ENCODE measurements around the gene TTBK2.

Gene TTBK2

DNA sequence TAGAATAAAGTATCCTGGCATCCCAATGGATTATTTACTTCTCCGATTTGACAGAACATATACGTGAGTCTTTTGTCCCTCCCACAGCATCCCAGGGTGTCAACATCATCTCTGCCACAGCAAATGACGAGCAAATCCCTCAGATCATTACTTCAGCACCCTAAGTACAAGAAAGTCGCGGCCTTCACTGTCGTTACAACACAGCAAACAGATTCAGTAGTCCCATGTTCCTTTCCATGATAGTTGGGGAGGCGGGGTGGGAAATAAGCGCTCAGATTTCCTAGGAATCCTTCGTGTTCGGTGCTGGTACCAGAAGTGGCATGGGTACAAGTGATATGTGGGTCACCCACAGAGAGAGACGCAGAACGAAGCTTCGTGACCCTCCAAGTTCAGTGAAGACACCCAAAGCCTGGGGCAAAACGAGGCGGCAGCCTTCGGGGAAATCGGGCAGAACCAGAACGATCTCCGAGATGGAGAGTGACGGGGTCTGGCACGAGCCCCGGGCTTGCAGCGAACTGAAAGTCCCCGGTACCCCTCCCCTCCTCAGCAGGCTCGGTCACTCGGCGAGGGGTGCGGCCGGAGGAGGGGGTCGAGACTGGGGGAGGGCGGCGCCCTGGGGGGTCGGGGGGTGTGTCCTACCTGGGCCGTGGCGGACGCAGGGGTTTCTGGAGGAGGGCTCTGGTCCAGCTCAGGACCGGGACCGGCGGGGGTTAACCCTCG is 619 bp downstream of the TTBK2 start:
- H3K4me3 ChIP-seq (ENCODE audit: low read depth, low read length): peak overlapping the region; percentile 63
- no peak for DNase-seq (ENCODE audit: low read depth)

DNA sequence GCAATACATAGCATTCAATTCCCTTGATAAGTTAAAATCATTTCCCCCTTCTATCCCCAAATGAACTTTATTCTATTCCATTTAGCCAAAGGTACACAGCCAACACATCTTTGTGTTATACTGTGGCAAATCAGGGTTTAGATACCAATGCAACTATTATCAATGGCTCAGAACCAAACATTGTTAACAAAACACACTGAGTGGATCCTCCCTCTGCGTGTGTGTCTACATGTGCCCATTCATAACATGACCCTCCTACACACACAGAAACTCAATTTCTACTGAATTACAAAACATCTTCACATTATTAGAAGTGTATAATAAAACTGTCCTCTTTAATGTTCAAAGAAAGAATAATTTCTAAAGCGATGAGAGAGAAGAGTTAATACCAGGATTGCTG is 1.3 kb downstream of the TTBK2 start:
- peak overlapping the region; percentile 63; the same call in 1 of the 2 replicates for H3K4me3 ChIP-seq (ENCODE audit: low read depth, low read length)
- no peak for DNase-seq (ENCODE audit: low read depth)
- TF ChIP-seq, protein P1, sequence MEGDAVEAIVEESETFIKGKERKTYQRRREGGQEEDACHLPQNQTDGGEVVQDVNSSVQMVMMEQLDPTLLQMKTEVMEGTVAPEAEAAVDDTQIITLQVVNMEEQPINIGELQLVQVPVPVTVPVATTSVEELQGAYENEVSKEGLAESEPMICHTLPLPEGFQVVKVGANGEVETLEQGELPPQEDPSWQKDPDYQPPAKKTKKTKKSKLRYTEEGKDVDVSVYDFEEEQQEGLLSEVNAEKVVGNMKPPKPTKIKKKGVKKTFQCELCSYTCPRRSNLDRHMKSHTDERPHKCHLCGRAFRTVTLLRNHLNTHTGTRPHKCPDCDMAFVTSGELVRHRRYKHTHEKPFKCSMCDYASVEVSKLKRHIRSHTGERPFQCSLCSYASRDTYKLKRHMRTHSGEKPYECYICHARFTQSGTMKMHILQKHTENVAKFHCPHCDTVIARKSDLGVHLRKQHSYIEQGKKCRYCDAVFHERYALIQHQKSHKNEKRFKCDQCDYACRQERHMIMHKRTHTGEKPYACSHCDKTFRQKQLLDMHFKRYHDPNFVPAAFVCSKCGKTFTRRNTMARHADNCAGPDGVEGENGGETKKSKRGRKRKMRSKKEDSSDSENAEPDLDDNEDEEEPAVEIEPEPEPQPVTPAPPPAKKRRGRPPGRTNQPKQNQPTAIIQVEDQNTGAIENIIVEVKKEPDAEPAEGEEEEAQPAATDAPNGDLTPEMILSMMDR (IDR thresholded peaks at IDR 0.05; ENCODE audit: low read depth, low read length, missing control alignments): no peak

More for the DNA sequence above, 619 bp downstream of the TTBK2 start:
- TF ChIP-seq, protein P1 (IDR thresholded peaks at IDR 0.05; ENCODE audit: low read depth, low read length, missing control alignments): no peak

DNA sequence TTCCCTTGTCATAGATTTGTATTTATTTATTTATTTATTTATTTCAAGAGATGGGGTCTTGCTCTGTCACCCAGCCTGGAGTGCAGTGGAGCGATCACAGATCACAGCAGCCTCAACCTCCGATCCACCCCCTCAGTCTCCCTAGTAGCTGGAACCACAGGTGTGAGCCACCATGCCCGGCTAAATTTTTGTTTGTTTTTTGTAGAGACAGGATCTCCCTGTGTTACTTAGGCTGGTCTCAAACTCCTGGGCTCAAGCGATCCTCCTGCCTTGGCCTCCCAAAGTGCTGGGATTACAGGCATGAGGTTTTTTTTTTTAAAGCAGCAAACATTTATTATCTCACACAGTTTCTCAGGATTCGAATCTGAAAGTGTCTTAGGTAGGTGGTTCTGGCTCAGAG is 2.5 kb downstream of the TTBK2 start:
- TF ChIP-seq, protein P1 (IDR thresholded peaks at IDR 0.05; ENCODE audit: low read depth, low read length, missing control alignments): no peak
- H3K4me3 ChIP-seq (ENCODE audit: low read depth, low read length): no peak overlapping the region
- no peak for DNase-seq (ENCODE audit: low read depth)

DNA sequence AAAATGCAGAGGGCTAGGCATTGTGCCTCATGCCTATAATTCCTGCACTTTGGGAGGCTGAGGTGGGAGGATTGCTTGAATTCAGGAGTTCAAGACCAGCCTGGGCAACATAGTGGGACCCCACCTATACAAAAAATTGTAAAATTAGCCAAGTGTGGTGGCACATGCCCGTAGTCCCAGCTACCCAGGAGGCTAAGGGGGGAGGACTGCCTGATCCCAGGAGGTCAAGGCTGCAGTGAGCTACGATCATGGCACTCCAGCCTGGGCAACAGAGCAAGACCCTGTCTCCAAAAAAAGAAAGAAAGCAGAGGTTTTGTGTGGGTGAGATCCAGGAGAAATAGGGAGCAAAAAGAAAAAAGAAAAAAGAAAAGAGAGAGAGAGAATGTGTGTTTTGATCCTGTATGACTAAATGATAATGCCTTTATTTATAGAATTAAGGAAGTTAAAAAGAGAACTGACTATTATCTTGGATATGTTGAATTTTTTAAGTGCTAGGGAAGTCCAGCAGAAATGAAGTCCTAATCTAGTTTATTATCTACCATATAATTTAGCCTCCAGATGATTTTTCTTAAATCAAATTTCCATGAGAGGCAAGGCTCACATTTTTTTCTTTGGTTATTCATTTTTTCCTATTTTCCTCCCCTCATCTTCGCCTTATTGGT is 4.8 kb downstream of the TTBK2 start:
- no peak overlapping the region for H3K4me3 ChIP-seq (ENCODE audit: low read depth, low read length)
- no peak for DNase-seq (ENCODE audit: low read depth)
- TF ChIP-seq, protein P1 (IDR thresholded peaks at IDR 0.05; ENCODE audit: low read depth, low read length, missing control alignments): no peak

DNA sequence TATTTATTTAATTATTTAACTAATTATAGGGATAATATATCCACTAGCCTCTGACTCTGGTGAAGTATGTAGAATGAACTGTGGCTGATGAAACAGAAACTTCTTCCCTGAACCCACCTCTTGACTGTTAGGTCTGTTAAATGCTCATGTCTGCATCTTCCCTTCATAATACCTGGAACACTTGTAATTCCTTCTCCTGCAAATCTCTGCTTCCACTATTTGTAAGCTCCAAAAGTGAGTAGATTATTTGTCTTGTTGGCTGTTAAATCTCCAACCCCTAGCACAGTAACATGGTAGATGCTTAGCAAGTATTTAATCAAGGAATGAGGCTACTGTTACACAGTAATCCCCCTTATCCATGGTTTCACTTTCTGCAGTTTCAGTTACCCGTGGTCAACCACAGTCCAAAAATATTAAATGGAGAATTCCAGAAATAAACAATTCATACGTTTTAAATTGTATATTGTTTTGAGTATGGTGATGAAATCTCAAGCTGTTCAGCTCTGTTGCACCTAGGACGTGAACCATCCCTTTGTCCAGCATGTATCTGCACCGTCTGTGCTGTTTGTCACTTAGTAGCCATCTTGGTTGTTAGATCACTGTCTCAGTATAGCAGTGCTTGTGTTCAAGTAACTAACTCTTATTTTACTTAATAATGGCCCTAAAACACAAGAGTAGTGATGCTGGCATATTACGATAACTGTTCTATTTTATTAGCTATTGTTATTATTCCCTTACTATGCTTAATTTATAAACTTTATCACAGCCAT is 5.7 kb downstream of the TTBK2 start:
- H3K4me3 ChIP-seq (ENCODE audit: low read depth, low read length): no peak overlapping the region
- TF ChIP-seq, protein P1 (IDR thresholded peaks at IDR 0.05; ENCODE audit: low read depth, low read length, missing control alignments): no peak
- DNase-seq (ENCODE audit: low read depth): no peak

DNA sequence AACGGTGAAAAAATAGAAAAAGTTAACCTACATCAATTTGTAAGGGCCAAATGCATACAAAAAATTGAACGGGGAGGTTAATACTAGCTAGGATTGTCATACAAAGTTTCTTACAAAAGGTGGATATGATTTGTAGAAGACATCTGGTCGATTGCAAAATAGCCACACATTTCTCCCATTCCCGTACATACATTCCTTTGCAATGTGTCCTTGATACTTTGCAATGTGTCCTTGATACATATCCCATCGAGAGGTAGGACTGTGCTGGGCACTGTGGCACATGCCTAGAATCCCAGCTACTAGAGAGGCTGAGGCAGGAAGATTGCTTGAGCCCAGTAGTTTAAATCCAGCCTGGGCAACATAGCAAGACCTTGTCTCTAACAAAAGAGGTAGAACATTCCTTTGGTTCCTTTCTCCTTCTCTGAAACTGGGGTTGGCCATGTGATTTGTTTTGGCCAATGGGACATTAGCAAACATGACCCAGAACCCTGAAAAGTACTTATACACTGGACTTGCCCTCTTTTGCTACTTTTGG is 9.5 kb downstream of the TTBK2 start:
- no peak for DNase-seq (ENCODE audit: low read depth)

More for the DNA sequence above, 9.5 kb downstream of the TTBK2 start:
- TF ChIP-seq, protein P1 (IDR thresholded peaks at IDR 0.05; ENCODE audit: low read depth, low read length, missing control alignments): no peak
- H3K4me3 ChIP-seq (ENCODE audit: low read depth, low read length): no peak overlapping the region

Data from GM12864 (cell line).